ENCODE measurements around the gene JUNB. TPM values are rescaled to one million over a fixed set of nuclear protein-coding genes. Genes with fewer than 3 reads are reported as not detected.
A peak's percentile ranks its signal among the peaks of the same experiment; 100 is the strongest.

The JUNB gene
- total RNA-seq, 1 donor, result 88.1 TPM

GRCh38 chr19:12752056-12752781 lies 39.1 kb upstream of the JUNB start:
- TF ChIP-seq, protein P1, sequence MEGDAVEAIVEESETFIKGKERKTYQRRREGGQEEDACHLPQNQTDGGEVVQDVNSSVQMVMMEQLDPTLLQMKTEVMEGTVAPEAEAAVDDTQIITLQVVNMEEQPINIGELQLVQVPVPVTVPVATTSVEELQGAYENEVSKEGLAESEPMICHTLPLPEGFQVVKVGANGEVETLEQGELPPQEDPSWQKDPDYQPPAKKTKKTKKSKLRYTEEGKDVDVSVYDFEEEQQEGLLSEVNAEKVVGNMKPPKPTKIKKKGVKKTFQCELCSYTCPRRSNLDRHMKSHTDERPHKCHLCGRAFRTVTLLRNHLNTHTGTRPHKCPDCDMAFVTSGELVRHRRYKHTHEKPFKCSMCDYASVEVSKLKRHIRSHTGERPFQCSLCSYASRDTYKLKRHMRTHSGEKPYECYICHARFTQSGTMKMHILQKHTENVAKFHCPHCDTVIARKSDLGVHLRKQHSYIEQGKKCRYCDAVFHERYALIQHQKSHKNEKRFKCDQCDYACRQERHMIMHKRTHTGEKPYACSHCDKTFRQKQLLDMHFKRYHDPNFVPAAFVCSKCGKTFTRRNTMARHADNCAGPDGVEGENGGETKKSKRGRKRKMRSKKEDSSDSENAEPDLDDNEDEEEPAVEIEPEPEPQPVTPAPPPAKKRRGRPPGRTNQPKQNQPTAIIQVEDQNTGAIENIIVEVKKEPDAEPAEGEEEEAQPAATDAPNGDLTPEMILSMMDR (IDR thresholded peaks at IDR 0.05; ENCODE audit: insufficient read depth, low read depth, low read length), result no peak
- DNase-seq (ENCODE audit: low read depth), result no peak
- no peak overlapping the region for H3K4me3 ChIP-seq (ENCODE audit: low read depth, low read length)

GRCh38 chr19:12754465-12755196 lies 36.7 kb upstream of the JUNB start:
- TF ChIP-seq, protein P1 (IDR thresholded peaks at IDR 0.05; ENCODE audit: insufficient read depth, low read depth, low read length), result no peak
- no peak overlapping the region for H3K4me3 ChIP-seq (ENCODE audit: low read depth, low read length)
- no peak for DNase-seq (ENCODE audit: low read depth)

- no peak overlapping the region for H3K4me3 ChIP-seq (ENCODE audit: low read depth, low read length)
- TF ChIP-seq, protein P1 (IDR thresholded peaks at IDR 0.05; ENCODE audit: insufficient read depth, low read depth, low read length), result no peak
- DNase-seq (ENCODE audit: low read depth), result no peak
Measured at GRCh38 chr19:12756150-12756883, 35.0 kb upstream of the JUNB start.

GRCh38 chr19:12757544-12758274 lies 33.6 kb upstream of the JUNB start:
- TF ChIP-seq, protein P1 (IDR thresholded peaks at IDR 0.05; ENCODE audit: insufficient read depth, low read depth, low read length), result peak; percentile 90
- H3K4me3 ChIP-seq (ENCODE audit: low read depth, low read length), result peak overlapping the region; percentile 52
- DNase-seq (ENCODE audit: low read depth), result peak; percentile 76

DNA sequence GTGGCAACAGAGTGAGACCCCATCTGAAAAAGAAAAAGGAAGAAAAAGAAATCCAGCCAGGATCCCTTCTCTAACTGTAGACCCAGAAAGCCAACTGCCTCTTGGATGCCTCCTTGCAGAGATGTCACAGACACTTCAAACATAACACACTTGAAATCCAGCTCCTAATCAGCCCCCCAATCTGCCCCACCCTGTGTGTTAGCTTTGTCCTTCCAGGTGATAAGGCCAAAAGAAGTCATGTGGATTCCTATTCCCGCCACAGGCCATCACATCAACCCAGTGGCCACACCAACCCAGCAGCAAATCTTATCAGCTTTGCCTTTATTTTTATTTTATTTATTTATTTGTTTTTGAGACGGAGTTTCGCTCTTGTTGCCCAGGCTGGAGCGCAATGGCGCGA lies 31.6 kb upstream of the JUNB start:
- H3K4me3 ChIP-seq (ENCODE audit: low read depth, low read length), result no peak overlapping the region
- TF ChIP-seq, protein P1 (IDR thresholded peaks at IDR 0.05; ENCODE audit: insufficient read depth, low read depth, low read length), result no peak
- no peak for DNase-seq (ENCODE audit: low read depth)

GRCh38 chr19:12763100-12763499 lies 28.2 kb upstream of the JUNB start:
- no peak overlapping the region for H3K4me3 ChIP-seq (ENCODE audit: low read depth, low read length)
- no peak for DNase-seq (ENCODE audit: low read depth)
- TF ChIP-seq, protein P1 (IDR thresholded peaks at IDR 0.05; ENCODE audit: insufficient read depth, low read depth, low read length), result no peak

All from fibroblast of villous mesenchyme (primary cell).